RWPE1 (cell line): ENCODE measurements around the gene COL6A1.

Experiments
- CTCF ChIA-PET: fragments of 350-600 bp; sonication (Branson Sonifier 250); formaldehyde crosslinking; extraction: SDS; loops from one replicate; lab custom pipeline; 2021; lab: Yijun Ruan, JAX
- POLR2A ChIA-PET: fragments of 400-600 bp; formaldehyde crosslinking; extraction: SDS; loops from one replicate; lab custom pipeline; 2020; ENCODE audit warnings: antibody characterized with exemption; ENCODE audit not compliant: low non-redundant PET; lab: Yijun Ruan, JAX
- DNase-seq: peaks from one replicate; pipeline ENCODE4 v3.0.0; 2012; ENCODE audit warnings: low spot score
- H3K27ac ChIP-seq: fragments of 450-650 bp; 2 replicates; pipeline ENCODE4 v1.5.1; 2017
- TF ChIP-seq, protein P1 (sequence below): fragments of 450-650 bp; conservative IDR thresholded peaks from 2 replicates; pipeline ENCODE4 v1.5.1; 2017; ENCODE audit warnings: low read depth, mild to moderate bottlenecking

COL6A1 gene

DNA sequence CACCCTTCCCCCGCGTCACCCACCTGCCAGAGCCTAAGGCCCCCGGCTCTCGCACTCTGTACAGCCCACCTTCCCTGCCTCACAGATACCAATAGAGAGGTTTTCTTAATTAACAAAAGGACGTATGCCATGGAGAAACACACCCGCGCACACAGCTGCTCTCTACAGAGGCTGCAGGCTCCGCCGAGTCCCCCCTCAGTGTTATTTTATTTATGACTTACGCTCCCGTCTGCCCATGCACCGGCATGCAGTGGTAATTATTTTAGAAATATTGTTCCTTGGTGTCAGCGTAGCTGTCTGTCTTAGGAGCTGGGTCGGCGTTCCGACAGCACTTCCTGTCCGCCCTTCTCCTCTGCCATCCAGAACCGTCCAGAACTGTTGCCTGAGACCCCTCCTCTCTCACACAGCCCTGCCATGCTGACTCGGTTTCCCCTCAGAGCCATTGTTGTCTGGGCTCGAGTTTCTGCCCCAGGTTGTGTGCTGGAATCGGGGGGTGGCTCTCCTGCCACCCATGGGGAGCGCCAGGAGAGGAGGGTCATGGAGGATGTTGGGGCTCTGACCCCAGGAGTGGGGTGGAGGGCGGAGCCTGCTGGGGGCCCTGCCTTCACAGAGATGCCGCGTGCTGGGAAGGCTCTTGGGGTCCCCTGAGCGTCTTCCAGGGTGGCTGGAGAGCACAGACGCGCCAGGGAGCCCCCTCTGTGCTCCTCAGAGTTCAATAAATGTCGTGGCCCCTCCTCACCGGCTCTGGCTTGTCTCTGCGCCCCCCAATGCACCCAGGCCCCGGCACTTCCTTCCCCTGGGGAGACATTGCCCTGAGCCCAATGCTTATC is 39.6 kb upstream of the COL6A1 start:
- TF ChIP-seq, protein P1, sequence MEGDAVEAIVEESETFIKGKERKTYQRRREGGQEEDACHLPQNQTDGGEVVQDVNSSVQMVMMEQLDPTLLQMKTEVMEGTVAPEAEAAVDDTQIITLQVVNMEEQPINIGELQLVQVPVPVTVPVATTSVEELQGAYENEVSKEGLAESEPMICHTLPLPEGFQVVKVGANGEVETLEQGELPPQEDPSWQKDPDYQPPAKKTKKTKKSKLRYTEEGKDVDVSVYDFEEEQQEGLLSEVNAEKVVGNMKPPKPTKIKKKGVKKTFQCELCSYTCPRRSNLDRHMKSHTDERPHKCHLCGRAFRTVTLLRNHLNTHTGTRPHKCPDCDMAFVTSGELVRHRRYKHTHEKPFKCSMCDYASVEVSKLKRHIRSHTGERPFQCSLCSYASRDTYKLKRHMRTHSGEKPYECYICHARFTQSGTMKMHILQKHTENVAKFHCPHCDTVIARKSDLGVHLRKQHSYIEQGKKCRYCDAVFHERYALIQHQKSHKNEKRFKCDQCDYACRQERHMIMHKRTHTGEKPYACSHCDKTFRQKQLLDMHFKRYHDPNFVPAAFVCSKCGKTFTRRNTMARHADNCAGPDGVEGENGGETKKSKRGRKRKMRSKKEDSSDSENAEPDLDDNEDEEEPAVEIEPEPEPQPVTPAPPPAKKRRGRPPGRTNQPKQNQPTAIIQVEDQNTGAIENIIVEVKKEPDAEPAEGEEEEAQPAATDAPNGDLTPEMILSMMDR, result no peak
- ChIA-PET CTCF (no interaction called here), POLR2A (no interaction called here)
- no peak for DNase-seq
- no peak overlapping the region for H3K27ac ChIP-seq

DNA sequence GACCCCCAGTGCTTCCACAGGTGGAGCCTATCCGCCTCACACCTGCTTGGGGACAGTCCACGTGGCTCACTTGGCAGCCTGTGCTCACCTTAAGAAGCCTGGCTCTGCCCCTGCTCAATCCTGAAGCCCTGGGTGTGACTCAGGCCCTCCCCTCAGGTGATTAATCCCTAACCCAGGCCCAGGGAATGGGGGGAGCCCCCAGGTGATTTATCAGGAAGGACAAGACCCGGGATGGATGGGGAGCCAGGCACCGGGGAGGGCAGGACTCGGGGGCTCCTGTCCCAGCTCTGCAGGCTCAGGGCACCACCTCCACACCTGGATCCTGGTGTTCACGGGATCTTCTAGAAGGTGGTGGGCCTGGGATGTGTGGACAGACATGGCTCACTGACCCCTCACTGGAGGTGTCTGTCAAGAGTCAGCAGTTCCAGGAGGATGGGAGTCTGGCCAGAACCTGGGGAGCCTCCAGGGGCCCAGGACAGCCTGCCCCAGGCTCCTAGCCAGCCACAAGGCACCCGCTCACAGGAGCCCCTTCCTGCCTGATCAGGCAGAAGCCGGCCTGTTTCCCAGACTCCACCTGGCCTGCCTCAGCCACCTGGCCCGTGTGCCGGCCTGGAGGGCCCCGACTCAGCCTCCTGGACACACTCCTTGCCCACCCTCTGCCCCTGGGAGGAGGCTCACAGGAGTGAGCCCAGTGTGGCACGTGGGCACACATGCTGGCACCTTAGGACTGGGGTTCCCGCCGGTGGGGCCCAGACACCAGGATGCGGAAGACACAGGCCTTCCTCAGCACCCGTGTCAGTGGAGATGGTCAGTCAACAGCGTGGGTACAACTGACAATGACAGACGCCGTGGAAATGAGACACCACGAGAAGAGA is 38.6 kb upstream of the COL6A1 start:
- CTCF ChIA-PET, result no interaction called here
- POLR2A ChIA-PET, result no interaction called here
- H3K27ac ChIP-seq, result no peak overlapping the region
- DNase-seq, result no peak
- TF ChIP-seq, protein P1, result no peak

DNA sequence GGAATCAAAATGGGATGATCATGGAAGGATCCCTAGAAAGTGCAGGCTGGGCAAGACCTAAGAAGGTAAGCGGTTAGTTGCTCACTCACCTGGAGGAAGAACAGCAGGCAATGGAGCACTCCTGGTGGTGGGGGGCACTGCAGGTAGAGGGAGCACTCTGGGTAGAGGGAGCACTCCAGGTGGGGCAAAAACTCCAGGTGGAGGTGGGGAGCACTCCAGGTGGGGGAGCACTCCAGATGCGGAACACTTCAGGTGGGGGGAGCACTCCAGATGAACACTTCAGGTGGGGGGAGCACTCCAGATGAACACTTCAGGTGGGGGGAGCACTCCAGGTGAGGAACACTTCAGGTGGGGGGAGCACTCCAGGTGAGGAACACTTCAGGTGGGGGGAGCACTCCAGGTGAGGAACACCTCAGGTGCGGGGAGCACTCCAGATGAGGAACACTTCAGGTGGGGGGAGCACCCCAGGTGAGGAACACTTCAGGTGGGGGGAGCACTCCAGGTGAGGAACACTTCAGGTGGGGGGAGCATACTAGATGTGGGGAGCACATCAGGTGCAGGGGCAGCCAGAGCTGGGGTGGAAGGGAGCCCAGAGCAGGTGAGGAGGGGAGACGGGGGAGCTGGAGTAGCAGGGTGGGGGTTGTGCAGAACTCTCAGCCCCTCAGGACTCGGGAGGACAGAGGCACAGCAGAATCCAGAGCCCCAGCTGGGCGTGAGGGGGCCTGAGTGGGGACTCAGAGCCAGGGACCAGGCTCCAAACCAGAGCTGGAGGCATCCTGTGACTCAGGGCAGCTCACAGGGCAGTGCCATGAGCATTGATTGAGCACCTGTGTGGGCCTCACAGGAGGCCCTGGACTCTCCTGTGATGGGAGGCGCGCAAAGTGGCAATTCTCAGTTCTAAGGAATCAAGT is 37.7 kb upstream of the COL6A1 start:
- H3K27ac ChIP-seq, result no peak overlapping the region
- CTCF ChIA-PET, result no interaction called here
- no peak for DNase-seq
- TF ChIP-seq, protein P1, result no peak
- POLR2A ChIA-PET, result no interaction called here

DNA sequence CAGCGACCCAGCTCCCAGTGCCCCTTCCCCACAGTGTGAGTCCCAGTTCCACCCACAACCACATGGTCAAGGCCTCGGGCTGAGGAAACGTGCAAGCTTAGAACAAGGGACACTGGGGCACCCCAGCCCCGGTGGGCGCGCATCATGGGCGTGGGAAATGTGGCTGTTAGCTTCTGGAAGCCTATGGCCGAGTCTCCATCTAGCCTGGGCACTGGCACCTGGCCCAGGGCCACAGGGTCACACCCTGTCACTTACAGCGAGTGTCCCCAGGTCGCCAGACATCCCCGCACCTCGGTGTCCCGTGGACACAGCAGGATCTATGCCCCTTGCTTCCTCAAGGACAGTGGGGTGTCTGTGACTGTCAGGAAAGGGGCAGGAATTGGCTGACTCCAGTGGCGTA is 37.0 kb upstream of the COL6A1 start:
- TF ChIP-seq, protein P1, result no peak
- CTCF ChIA-PET, result no interaction called here
- DNase-seq, result no peak
- POLR2A ChIA-PET, result no interaction called here
- no peak overlapping the region for H3K27ac ChIP-seq

DNA sequence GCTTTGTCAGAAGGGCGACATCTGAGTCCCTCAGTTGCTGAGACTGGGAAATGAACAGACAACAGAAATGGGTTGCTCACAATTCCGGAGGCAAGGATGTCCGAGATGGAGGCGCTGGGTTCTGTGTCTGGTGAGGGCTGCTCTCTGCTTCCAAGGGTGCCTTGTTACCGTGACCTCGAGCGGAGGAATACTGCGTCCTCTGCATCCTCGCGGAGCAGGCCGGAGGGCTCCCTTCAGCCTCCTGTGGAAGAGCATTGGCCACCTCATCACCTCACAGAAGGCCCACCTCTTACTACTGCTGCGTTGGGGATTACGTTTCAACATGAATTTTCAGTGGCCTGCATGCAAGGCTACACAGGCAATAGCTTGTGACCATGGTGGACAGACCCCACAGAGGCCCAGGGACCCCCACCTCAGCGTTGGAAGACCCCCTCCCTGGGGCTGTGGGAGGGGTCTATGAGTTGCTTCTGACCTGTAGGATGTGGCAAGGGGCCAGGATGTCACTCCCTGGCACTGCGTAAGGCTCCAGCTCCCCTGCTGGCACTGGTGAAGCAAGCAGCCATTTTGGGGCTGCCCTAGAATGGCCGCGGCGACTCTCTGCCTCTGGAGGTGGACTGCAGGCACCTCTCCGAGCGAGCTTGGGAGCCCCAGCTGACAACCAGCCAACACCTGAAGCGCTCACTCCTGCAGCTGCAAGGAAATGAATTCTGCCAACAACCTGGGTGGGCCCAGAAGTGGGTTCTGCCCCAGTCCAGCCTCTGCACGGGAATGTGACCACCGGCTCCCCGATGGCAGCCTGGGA is 36.3 kb upstream of the COL6A1 start:
- H3K27ac ChIP-seq, result no peak overlapping the region
- ChIA-PET POLR2A (no interaction called here), CTCF (no interaction called here)
- TF ChIP-seq, protein P1, result no peak
- DNase-seq, result no peak
